CD14-positive monocyte (primary cell): ENCODE measurements around the gene FNBP1L. TPM values are rescaled to one million over a fixed set of nuclear protein-coding genes. Genes with fewer than 3 reads are reported as not detected.

ENCODE experiments used
- DNase-seq, 3 donors: peaks; one replicate each; pipeline ENCODE4 v3.0.0-alpha.2; 2011 to 2022
- H2AFZ ChIP-seq: 2 replicates; pipeline ENCODE4 v1.6.0; 2012; ENCODE audit warnings: mild to moderate bottlenecking, low read depth, low read length, inconsistent platforms; ENCODE audit not compliant: insufficient read depth, poor library complexity, severe bottlenecking
- H3K27ac ChIP-seq, 2 donors: 1 replicate in 1 of 2; 2 replicates in 1 of 2; pipeline ENCODE4 v1.5.1; 2012 to 2013; ENCODE audit warnings: low read length in 2 of 2, control low read depth in 1 of 2, inconsistent platforms in 1 of 2, low read depth in 1 of 2, mild to moderate bottlenecking in 1 of 2
- H3K27me3 ChIP-seq, 2 donors: one replicate each; pipeline versions ENCODE4 v1.6.0 to v1.6.1; 2011 to 2013; ENCODE audit warnings: low read length in 2 of 2; ENCODE audit not compliant: control insufficient read depth in 2 of 2, insufficient read depth in 2 of 2
- H3K36me3 ChIP-seq, 2 donors: replicated peaks in 1 of 2; 1 replicate in 1 of 2; 2 replicates in 1 of 2; pipeline versions ENCODE4 v1.5.1 to v1.6.1; 2012 to 2013; ENCODE audit warnings: low read length in 2 of 2, control low read depth in 1 of 2, inconsistent platforms in 1 of 2, mild to moderate bottlenecking in 1 of 2; ENCODE audit not compliant: insufficient read depth in 2 of 2, control insufficient read depth in 1 of 2
- H3K4me1 ChIP-seq, 2 donors: 1 replicate in 1 of 2; 2 replicates in 1 of 2; pipeline versions ENCODE4 v1.5.1 to v1.6.1; 2012 to 2013; ENCODE audit warnings: low read length in 2 of 2, control low read depth in 1 of 2, inconsistent platforms in 1 of 2, mild to moderate bottlenecking in 1 of 2, moderate library complexity in 1 of 2; ENCODE audit not compliant: insufficient read depth in 2 of 2, control insufficient read depth in 1 of 2
- H3K4me2 ChIP-seq: replicated peaks from 2 replicates; pipeline ENCODE3; 2012; ENCODE audit warnings: low read length, moderate library complexity, mild to moderate bottlenecking; ENCODE audit not compliant: poor library complexity, severe bottlenecking; ENCODE audit errors: extremely low read depth
- H3K4me3 ChIP-seq, 3 experiments: fragments of 200-600 bp in 1 of 3; sonication (generic) in 1 of 3; replicated peaks in 1 of 3; 1 replicate in 2 of 3; 2 replicates in 1 of 3; pipeline ENCODE4 v1.5.1; 2011 to 2013; ENCODE audit warnings: low read length in 3 of 3, mild to moderate bottlenecking in 3 of 3, control low read depth in 2 of 3, low read depth in 2 of 3, inconsistent platforms in 1 of 3, moderate library complexity in 1 of 3
- H3K79me2 ChIP-seq: 2 replicates; pipeline ENCODE4 v1.6.0; 2012; ENCODE audit warnings: mild to moderate bottlenecking, control low read depth, inconsistent platforms, low read length, moderate library complexity; ENCODE audit not compliant: insufficient read depth
- H3K9ac ChIP-seq: 2 replicates; pipeline ENCODE4 v1.6.0; 2017; ENCODE audit warnings: low read length, mild to moderate bottlenecking; ENCODE audit not compliant: insufficient read depth, poor library complexity, severe bottlenecking
- H3K9me3 ChIP-seq, 2 donors: replicated peaks in 1 of 2; 1 replicate in 1 of 2; 2 replicates in 1 of 2; pipeline versions ENCODE4 v1.5.1 to v1.6.1; 2012 to 2013; ENCODE audit warnings: low read length in 2 of 2, control low read depth in 1 of 2; ENCODE audit not compliant: control insufficient read depth in 1 of 2, insufficient read depth in 1 of 2
- H4K20me1 ChIP-seq: 2 replicates; pipeline ENCODE4 v1.6.0; 2012; ENCODE audit warnings: mild to moderate bottlenecking, low read length, control low read depth, moderate library complexity; ENCODE audit not compliant: insufficient read depth
- H3K27ac Mint-ChIP-seq, 7 donors: one replicate each; pipeline ENCODE4 v1.8.0; 2020; ENCODE audit warnings: mild to moderate bottlenecking in 7 of 7, mixed read lengths in 7 of 7, moderate library complexity in 6 of 7, inconsistent platforms in 2 of 7
- H3K27me3 Mint-ChIP-seq, 3 donors: one replicate each; pipeline ENCODE4 v1.8.0; 2021 to 2022; ENCODE audit warnings: low read depth in 3 of 3, mild to moderate bottlenecking in 3 of 3, mixed read lengths in 3 of 3, moderate library complexity in 3 of 3, inconsistent platforms in 1 of 3
- H3K36me3 Mint-ChIP-seq, 2 donors: one replicate each; pipeline ENCODE4 v1.8.0; 2020; ENCODE audit warnings: mixed read lengths in 2 of 2, inconsistent platforms in 1 of 2, mild to moderate bottlenecking in 1 of 2
- H3K4me1 Mint-ChIP-seq: one replicate; pipeline ENCODE4 v1.8.0; 2020; ENCODE audit warnings: mild to moderate bottlenecking, mixed read lengths
- H3K4me3 Mint-ChIP-seq, 2 donors: one replicate each; pipeline ENCODE4 v1.8.0; 2020; ENCODE audit warnings: mild to moderate bottlenecking in 2 of 2, mixed read lengths in 2 of 2, moderate library complexity in 1 of 2
- H3K9me3 Mint-ChIP-seq, 7 donors: one replicate each; pipeline ENCODE4 v1.8.0; 2020 to 2022; ENCODE audit warnings: mixed read lengths in 7 of 7, mild to moderate bottlenecking in 6 of 7, moderate library complexity in 6 of 7, inconsistent platforms in 2 of 7
- WGBS: methylation state at CpG from one replicate; pipeline ENCODE4 v1.1.5; 2013; ENCODE audit warnings: missing lambda C conversion rate; ENCODE audit not compliant: insufficient coverage; 5-methylcytosine and 5-hydroxymethylcytosine counted together
- intact Hi-C, 2 donors: fragments of 100-400 bp; cut with micrococcal nuclease; formaldehyde crosslinking; loops; one replicate each; pipeline versions ENCODE4 v1.15.0 to v1.15.1; 2023
- polyA plus RNA-seq, 3 donors: library from polyadenylated mRNA; depleted of rRNA in 1 of 3; unstranded in 2 of 3; stranded (reverse) in 1 of 3; fragments of 300-500 nt in 2 of 3; fragments of >200 nt in 1 of 3; fragmentation: Illumina TruSeq in 2 of 3; gene quantifications; 1 replicate in 2 of 3; 2 replicates in 1 of 3; pipeline ENCODE4 v1.2.3, GENCODE V29; 2012 to 2021
- TF ChIP-seq, protein P1 (sequence below): fragments of 200-600 bp; IDR thresholded peaks from one replicate; pipeline ENCODE4 v1.8.0; 2022; ENCODE audit warnings: antibody characterized with exemption, mild to moderate bottlenecking

The FNBP1L gene
- polyA plus RNA-seq, 3 donors = 0.15 to 0.32 (median 0.28) TPM

DNA sequence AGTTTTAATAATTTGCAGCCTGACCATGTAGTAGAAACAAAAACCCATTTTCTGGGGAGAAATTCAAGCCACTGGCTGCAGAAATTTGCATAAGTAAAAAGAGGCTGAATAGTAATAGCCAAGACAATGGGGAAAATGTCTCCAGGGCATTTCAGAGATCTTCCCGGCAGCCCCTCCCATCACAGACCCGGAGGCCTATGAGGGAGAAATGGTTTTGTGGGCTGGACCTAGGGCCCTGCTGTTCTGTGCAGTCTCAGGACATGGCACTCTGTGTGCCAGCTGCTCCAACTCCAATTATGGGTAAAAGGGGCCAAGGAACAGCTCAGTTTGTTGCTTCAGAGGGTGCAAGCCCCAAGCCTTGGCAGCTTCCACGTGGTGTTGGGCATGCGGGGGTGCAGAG lies 39.7 kb upstream of the FNBP1L start:
- no peak overlapping the region for H3K27ac ChIP-seq
- no peaks in the 10 kb centered on the region for H3K36me3 ChIP-seq
- Mint-ChIP-seq H3K27me3 (peaks cover 0 to 4% (median 2%) of the 10 kb centered on the region in 3 donors), H3K4me1 (no peaks in the 10 kb centered on the region), H3K36me3 (no peaks in the 10 kb centered on the region), H3K4me3 (no peak overlapping the region), H3K27ac (no peak overlapping the region), H3K9me3 (peaks cover 4 to 29% (median 8%) of the 10 kb centered on the region in 7 donors)
- H3K4me2 ChIP-seq = no peak overlapping the region
- TF ChIP-seq, protein P1, sequence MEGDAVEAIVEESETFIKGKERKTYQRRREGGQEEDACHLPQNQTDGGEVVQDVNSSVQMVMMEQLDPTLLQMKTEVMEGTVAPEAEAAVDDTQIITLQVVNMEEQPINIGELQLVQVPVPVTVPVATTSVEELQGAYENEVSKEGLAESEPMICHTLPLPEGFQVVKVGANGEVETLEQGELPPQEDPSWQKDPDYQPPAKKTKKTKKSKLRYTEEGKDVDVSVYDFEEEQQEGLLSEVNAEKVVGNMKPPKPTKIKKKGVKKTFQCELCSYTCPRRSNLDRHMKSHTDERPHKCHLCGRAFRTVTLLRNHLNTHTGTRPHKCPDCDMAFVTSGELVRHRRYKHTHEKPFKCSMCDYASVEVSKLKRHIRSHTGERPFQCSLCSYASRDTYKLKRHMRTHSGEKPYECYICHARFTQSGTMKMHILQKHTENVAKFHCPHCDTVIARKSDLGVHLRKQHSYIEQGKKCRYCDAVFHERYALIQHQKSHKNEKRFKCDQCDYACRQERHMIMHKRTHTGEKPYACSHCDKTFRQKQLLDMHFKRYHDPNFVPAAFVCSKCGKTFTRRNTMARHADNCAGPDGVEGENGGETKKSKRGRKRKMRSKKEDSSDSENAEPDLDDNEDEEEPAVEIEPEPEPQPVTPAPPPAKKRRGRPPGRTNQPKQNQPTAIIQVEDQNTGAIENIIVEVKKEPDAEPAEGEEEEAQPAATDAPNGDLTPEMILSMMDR = no peak
- no peaks in the 10 kb centered on the region for H3K27me3 ChIP-seq
- no peak overlapping the region for H2AFZ ChIP-seq
- DNase-seq = no peak
- intact Hi-C loops = no loop called here
- no peaks in the 10 kb centered on the region for H4K20me1 ChIP-seq
- H3K79me2 ChIP-seq = no peaks in the 10 kb centered on the region
- H3K4me1 ChIP-seq = no peaks in the 10 kb centered on the region
- H3K9ac ChIP-seq = no peak overlapping the region
- WGBS = 94% methylated on average over 2 of the region's 4 CpGs
- no peak overlapping the region for H3K4me3 ChIP-seq
- H3K9me3 ChIP-seq = peaks cover 0 to 16% of the 10 kb centered on the region in 2 donors

GRCh38 chr1:93411000-93411399 lies 36.9 kb upstream of the FNBP1L start:
- WGBS = no CpG with 5 or more reads among the region's 2 CpGs
- Histone ChIP-seq H3K36me3 (no peaks in the 10 kb centered on the region), H2AFZ (no peak overlapping the region), H3K9me3 (peaks cover 0 to 16% of the 10 kb centered on the region in 2 donors), H4K20me1 (no peaks in the 10 kb centered on the region), H3K4me1 (peaks cover 9 to 13% of the 10 kb centered on the region in 2 donors), H3K4me2 (no peak overlapping the region), H3K27me3 (no peaks in the 10 kb centered on the region), H3K4me3 (no peak overlapping the region), H3K27ac (no peak overlapping the region), H3K79me2 (no peaks in the 10 kb centered on the region), H3K9ac (no peak overlapping the region)
- no peaks in the 10 kb centered on the region for H3K36me3 Mint-ChIP-seq
- H3K4me1 Mint-ChIP-seq = peaks cover 13% of the 10 kb centered on the region
- H3K27ac Mint-ChIP-seq = no peak overlapping the region
- no peak overlapping the region for H3K4me3 Mint-ChIP-seq
- no peak for DNase-seq
- intact Hi-C loops = no loop called here
- H3K27me3 Mint-ChIP-seq = peaks cover 0 to 2% (median 1%) of the 10 kb centered on the region in 3 donors
- TF ChIP-seq, protein P1 = no peak
- peaks cover 4 to 29% (median 8%) of the 10 kb centered on the region in 7 donors for H3K9me3 Mint-ChIP-seq
